ENCODE results near the gene ETNK1. TPM values are rescaled to one million over a fixed set of nuclear protein-coding genes. Genes with fewer than 3 reads are reported as not detected.

Gene ETNK1
- total and polyA plus RNA-seq, 3 donors from 2014 or later = 61.3 to 81.4 (median 66.7) TPM

DNA sequence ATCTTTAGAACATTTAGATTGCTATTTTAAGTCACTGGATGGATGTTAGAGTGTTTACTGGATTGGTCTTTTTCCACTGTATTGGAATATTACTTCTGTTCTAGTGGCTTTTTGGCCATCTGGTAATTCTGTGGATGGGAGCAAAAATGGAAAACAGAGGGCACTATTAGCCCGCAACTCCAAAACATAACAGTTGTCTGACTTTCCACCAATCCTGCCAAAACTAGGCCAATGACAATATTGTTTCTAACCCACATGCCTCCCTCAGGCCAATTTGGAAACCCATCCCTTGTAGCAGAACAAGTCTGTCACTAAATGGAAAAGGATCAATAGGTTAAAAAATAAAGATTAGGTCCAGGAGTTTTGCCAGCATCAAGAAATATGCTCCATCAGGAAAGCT lies 97.8 kb downstream of the ETNK1 start:
- no peaks in the 10 kb centered on the region for H3K27me3 ChIP-seq
- intact Hi-C loops (cut with DNase I; ENCODE audit: low total_unique reads) = no loop called here
- H3K9me3 ChIP-seq = no peaks in the 10 kb centered on the region
- DNase-seq = no peak
- H3K4me3 ChIP-seq = no peak overlapping the region
- no peaks in the 10 kb centered on the region for H3K4me1 ChIP-seq
- WGBS, 2 donors = 73 to 76% methylated on average over 1 of the region's 1 CpG
- no peak for TF ChIP-seq CTCF (IDR thresholded peaks at IDR 0.05)
- TF ChIP-seq POLR2A (IDR thresholded peaks at IDR 0.05) = no peak
- no peak overlapping the region for H3K27ac ChIP-seq
- H3K36me3 ChIP-seq (ENCODE audit: low read depth, missing control alignments) = no peaks in the 10 kb centered on the region

GRCh38 chr12:22728987-22729386 lies 104.0 kb downstream of the ETNK1 start:
- no peak overlapping the region for H3K4me3 ChIP-seq
- no peak overlapping the region for H3K27ac ChIP-seq
- TF ChIP-seq POLR2A (IDR thresholded peaks at IDR 0.05) (no peak), CTCF (IDR thresholded peaks at IDR 0.05) (no peak)
- no peaks in the 10 kb centered on the region for H3K36me3 ChIP-seq (ENCODE audit: low read depth, missing control alignments)
- H3K4me1 ChIP-seq = no peaks in the 10 kb centered on the region
- no peak for DNase-seq
- no peaks in the 10 kb centered on the region for H3K27me3 ChIP-seq
- intact Hi-C loops (cut with DNase I; ENCODE audit: low total_unique reads) = no loop called here
- no peaks in the 10 kb centered on the region for H3K9me3 ChIP-seq
- WGBS, 2 donors = 65 to 70% methylated on average over 2 of the region's 2 CpGs

- H3K9me3 ChIP-seq = no peaks in the 10 kb centered on the region
- intact Hi-C loops (cut with DNase I; ENCODE audit: low total_unique reads) = no loop called here
- no peaks in the 10 kb centered on the region for H3K36me3 ChIP-seq (ENCODE audit: low read depth, missing control alignments)
- no peak overlapping the region for H3K27ac ChIP-seq
- DNase-seq = no peak
- H3K4me1 ChIP-seq = no peaks in the 10 kb centered on the region
- no peak overlapping the region for H3K4me3 ChIP-seq
- TF ChIP-seq CTCF (IDR thresholded peaks at IDR 0.05) (no peak), POLR2A (IDR thresholded peaks at IDR 0.05) (no peak)
- WGBS, 2 donors = 89 to 93% methylated on average over 6 of the region's 6 CpGs
- no peaks in the 10 kb centered on the region for H3K27me3 ChIP-seq
Observed at GRCh38 chr12:22729431-22729956, 104.5 kb downstream of the ETNK1 start.

GRCh38 chr12:22729957-22730443 lies 105.0 kb downstream of the ETNK1 start:
- no peak for TF ChIP-seq CTCF (IDR thresholded peaks at IDR 0.05)
- TF ChIP-seq POLR2A (IDR thresholded peaks at IDR 0.05) = no peak
- Histone ChIP-seq H3K27ac (no peak overlapping the region), H3K36me3 (ENCODE audit: low read depth, missing control alignments) (no peaks in the 10 kb centered on the region), H3K4me3 (no peak overlapping the region), H3K4me1 (no peaks in the 10 kb centered on the region), H3K9me3 (no peaks in the 10 kb centered on the region), H3K27me3 (no peaks in the 10 kb centered on the region)
- WGBS, 2 donors = 49 to 67% methylated on average over 3 of the region's 3 CpGs
- DNase-seq = no peak
- intact Hi-C loops (cut with DNase I; ENCODE audit: low total_unique reads) = no loop called here

DNA sequence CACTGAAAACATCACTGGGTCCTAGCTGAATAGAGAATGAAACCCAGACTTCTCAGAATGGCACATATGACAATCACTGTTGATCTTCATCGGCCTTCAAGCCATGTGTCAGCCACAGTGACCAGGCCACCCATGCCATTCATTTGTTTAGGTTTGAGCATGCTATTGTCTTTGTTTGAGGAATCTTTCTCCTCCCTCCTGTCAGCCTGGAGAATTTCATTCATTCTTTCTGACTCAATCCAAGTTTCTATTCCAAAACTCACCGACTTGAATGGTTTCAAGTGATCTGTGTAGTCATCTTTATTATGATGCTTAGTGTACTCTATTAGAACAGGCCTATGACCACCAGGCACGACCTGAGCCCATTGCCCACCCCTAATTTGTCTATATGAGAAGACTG lies 106.3 kb downstream of the ETNK1 start:
- no peaks in the 10 kb centered on the region for H3K27me3 ChIP-seq
- DNase-seq = no peak
- H3K4me3 ChIP-seq = no peak overlapping the region
- intact Hi-C loops (cut with DNase I; ENCODE audit: low total_unique reads) = no loop called here
- H3K36me3 ChIP-seq (ENCODE audit: low read depth, missing control alignments) = no peaks in the 10 kb centered on the region
- WGBS, 2 donors = 61 to 83% methylated on average over 3 of the region's 3 CpGs
- no peak overlapping the region for H3K27ac ChIP-seq
- no peaks in the 10 kb centered on the region for H3K9me3 ChIP-seq
- TF ChIP-seq CTCF (IDR thresholded peaks at IDR 0.05) (no peak), POLR2A (IDR thresholded peaks at IDR 0.05) (no peak)
- H3K4me1 ChIP-seq = no peaks in the 10 kb centered on the region
